ENCODE results near the gene HSPB1.
"Not testable (repeated sequence)": the region's sequence is repeated elsewhere in the genome, so short reads cannot be mapped to it uniquely, and the experiment has no call there.

HSPB1 gene

DNA sequence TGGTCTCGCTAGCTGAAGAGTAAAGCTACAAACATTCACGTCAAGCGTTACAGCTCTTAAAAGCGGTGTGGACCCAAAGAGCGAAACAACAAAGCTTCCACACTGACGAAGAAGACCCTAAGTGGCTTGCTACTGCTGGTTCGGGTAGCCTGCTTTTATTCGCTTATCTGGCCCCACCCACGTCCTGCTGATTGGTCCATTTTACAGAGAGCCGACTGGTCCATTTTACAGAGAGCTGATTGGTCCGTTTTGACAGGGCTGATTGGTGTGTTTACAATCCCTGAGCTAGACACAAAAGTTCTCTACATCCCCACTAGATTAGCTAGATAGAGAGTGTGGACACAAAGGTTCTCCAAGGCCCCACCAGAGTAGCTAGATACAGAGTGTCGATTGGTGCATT, 6.4 kb downstream of the HSPB1 start:
- DNase-seq (ENCODE audit: low spot score), result not testable (repeated sequence)

DNA sequence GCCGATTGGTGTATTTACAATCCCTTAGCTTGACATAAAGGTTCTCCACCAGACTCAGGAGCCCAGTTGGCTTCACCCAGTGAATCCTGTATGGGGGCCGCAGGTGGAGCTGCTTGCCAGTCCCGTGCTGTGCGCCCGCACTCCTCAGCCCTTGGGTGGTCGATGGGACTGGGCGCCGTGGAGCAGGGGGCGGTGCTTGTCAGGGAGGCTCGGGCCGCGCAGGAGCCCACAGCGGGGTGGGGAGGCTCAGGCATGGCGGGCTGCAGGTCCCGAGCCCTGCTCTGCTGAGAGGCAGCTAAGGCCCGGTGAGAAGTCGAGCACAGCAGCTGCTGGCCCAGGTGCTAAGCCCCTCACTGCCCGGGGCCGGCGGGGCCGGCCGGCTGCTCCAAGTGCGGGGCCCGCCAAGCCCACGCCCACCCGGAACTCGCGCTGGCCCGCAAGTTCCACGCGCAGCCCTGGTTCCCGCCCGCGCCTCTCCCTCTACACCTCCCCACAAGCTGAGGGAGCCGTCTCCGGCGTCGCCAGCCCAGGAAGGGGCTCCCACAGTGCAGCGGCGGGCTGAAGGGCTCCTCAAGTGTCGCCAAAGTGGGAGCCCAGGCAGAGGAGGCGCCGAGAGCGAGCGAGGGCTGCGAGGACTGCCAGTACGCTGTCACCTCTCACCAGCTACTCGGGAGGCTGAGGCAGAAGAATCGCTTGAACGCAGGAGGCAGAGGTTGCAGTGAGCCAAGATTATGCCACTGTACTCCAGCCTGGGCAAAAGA, 7.0 kb downstream of the HSPB1 start:
- not testable (repeated sequence) for DNase-seq (ENCODE audit: low spot score)

DNA sequence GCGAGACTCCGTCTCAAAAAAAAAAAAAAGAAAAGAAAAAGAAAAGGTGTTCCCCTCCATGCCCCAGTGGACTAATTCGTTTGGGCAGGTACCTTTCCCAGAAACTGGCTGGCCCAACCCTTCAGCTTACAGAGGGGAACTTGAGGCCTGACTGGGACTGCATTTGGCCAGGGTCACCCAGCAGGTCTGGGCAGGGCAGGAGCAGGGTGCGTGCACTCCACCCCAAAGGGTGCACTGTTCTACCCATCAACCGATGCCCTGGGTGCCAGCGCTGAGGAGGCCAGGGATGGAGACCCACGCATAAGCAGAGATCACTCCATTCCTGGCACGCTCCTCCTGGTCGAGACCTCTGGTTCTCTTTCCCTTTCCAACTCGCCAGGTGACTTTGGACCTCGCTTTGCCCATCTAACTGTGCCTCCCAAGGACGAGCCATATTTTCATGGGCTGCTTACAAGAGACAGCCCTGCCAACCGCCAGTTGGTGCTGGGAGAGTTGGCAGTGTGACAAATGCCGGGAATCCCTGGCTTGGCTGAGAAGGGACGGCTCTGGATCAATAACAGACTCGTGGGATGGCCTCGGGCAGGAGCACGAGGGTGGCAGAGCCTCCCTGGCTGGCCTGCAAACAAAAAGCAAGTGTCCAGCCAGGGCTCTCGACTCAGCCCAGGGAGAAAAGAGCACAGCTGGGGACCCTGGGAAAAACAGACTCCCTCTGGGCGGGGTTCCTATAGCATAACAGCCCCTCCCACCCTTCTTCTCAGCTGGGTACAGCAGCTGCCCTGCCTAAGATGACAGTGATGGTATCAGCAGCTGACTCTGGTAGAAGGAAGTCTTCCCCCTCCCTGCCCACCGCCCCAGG, 7.9 kb downstream of the HSPB1 start:
- DNase-seq (ENCODE audit: low spot score), result no peak

DNA sequence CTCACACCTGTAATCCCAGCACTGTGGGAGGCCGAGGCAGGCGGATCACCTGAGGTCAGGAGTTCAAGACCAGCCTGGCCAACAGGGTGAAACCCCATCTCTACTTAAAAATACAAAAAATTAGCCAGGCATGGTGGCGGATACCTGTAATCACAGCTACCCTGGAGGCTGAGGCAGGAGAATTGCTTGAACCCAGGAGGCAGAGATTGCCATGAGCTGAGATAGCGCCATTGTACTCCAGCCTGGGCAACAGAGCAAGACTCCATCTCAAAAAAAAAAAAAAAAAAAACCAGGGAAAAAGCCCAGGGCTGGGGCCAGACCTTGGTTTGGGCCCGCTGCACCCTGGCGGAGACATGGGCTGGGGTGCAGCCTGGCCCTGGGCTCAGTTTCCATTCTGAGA, 9.4 kb downstream of the HSPB1 start:
- DNase-seq (ENCODE audit: low spot score), result not testable (repeated sequence)

DNA sequence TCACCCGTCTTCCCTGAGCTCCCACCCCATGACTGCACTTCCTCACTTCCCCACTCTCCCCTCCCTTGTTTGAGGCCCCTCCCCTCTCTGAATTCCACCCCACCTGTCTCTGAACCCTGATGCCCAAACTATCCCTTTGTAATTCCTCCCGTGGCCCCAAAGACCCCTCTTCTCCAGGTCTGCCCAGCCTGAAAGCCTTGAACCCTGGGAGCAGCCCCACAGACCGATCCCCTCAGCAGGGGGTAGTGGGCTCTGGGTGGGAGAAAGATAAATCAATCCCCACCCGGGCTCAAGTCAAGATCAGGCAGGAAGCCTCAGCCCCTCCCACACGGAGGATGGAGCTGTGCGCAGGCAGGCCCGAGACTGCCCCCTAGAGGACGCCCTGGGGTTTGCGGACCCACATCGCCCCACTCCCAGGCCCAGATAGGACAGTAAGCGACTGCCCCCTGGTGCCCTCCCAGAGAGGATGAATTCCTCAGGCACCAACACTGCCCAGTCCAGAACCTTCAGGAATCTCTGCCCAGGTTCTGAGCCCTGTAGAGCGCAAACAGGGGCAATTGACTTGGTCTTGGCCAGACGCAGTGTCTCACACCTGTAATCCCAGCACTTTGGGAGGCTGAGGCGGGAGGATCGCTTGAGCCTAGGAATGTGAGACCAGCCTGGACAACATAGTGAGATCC, 11.7 kb downstream of the HSPB1 start:
- peak; percentile 92 for DNase-seq (ENCODE audit: low spot score)

DNA sequence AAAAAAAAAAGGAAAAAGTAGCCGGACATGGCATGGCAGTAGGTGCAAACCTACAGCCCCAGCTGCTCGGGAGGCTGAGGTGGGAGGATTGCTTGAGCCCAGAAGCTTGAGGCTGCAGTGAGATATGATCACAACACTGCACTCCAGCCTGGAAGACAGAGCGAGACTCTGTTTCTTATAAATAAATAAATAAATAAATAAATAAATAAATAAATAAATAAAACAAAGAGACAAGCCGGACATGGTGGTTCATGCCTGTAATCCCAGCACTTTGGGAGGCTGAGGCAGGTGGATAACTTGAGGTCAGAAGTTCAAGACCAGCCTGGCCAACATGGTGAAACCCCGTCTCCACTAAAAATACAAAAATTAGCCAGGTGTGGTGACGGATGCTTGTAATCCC, 12.3 kb downstream of the HSPB1 start:
- not testable (repeated sequence) for DNase-seq (ENCODE audit: low spot score)

DNA sequence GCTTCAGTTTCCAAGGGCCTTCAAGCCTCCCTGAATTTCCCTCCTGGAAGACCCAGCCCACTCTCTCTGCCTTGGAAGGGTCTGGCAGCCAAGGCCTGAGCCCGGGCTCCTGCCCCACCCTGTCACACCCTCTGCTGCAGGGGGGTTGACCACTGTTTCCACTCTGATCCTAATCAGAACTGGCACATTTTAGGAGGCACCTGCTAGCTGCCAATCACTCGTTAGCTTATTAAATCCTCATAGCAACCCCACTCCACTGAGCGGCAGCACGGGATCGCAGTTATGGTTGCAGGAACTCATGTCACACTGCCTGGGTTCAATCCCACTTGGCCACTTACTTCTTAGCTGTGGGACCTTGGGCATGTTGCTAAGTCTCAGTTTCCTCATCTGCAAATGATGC, 12.9 kb downstream of the HSPB1 start:
- no peak for DNase-seq (ENCODE audit: low spot score)

DNA sequence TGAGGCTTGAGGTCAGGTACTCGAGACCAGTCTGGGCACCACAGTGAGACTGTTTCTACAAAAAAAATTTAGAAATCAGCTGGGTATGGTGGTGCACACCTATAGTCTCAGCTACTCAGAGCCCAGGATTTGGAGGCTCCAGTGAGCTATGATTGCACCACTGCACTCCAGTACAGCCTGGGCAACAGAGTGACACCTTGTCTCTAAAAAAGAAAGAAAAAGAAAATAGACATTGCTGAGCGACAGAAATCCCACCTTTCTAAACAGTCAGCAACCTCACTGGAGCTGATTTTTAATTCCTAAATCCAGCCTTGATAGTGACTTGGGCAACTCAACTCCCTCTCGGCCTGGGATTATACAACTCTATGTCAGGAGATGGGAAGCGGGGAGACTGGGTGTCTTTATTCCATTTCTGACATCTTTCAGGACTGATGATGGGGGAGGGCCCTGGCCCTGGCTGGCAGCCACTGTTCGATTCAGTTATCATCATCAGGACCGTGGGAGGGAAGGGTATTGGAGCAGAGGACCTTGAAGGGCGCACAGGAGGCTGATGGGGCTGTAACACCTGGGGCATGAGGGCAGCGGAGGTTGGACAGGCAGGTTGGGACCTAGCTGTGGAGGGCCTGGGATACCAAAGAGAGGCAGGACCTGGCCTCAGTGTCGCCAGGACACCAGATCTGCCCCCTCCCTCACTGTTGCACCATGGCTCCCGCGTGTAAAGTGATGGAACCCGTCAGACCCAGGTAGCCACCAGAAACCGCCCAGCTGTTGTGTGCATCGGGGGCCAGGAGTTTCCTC, 14.7 kb downstream of the HSPB1 start:
- no peak for DNase-seq (ENCODE audit: low spot score)

DNA sequence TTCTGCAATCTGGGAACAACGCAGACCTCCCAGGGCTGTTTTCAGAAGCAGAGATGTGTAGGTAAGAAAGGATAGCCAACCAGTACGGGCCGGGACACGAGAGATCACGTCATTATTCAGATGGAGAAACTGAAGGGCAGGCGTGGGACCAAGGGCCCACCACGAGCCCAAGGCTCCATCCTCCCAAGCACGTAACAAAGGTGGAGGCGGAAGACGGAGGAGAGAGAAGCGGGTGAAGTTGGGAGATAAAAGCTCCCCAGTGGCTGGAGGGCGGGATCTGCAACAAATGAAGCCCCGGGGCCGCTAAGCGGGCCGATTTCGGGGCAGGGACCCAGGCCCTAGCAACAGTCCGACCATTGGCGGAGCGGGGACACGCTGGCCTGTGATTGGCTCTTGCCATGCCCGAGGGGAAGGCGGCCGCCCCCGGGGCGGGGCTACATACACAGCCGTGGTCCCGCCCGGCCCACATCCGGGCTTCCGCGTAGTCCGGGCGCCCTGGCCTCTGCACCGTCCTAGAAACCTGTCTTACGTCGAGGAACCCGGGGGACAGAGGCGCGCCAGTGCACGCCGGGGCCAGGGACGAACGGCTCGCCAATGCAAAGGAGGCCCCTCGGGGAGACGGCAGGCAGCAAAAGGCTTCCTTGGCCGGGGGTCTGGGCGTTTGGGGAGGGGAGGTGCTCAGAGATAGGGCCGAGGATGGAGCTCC, 15.5 kb downstream of the HSPB1 start:
- peak; percentile 97 for DNase-seq (ENCODE audit: low spot score)

DNA sequence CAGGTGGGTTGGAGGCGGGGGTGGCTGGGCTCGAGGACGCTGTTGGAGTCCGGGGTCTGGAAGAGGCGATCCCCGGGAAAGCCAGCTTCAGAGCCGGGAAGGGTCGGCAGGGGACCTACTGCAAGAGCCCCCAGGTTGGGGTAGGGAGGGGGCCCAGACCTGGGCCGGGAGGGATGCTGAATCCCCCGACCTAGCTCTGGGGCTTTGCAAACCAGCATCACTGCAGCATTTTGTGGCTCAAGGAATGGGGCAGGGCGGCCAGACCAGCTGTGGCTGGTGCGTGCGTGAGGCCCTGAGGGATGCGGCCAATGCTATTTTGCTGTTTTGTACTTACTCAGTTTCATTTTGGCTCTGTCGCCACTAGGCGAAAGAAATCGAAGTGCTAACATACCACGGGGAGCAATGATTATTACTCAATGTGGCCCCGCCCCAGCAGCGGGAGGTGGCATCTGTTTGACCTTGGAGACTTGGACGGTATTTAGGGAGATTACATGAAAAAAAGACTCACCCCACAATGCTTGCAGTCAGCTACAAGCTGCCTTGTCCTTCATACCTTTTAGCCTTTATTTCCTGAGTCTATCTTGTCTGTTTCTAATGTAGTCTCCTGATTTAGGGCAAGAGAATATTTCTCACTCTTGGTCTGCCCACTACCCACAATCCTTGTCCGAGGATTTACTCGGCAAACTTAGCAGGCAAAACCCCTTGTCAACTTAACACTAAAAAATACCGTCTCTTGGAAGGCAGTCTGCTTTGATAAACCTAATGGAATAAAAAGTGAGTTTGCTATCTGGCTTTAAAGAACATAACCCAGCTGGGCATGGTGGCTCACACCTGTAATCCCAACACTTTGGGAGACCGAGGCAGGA, 16.2 kb downstream of the HSPB1 start:
- peak; percentile 90 for DNase-seq (ENCODE audit: low spot score)

DNA sequence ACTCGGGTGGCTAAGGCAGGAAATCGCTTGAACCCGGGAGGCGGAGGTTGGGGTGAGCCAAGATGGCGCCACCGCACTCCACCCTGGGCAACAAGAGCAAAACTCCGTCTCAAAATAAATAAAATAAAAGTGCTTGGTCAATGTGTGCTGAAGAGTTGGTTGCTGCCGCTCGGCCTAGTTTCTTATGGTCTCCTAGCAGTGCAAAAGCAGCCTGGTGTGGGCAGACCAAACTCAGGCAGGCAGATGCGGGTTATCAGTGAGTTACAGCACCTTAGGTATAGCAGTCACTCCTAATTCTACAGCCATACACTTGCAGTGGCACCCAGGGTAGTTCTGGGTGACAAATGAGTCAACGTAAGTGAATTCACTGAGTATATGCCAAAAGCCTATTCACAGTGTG, 22.6 kb downstream of the HSPB1 start:
- DNase-seq (ENCODE audit: low spot score), result no peak

DNA sequence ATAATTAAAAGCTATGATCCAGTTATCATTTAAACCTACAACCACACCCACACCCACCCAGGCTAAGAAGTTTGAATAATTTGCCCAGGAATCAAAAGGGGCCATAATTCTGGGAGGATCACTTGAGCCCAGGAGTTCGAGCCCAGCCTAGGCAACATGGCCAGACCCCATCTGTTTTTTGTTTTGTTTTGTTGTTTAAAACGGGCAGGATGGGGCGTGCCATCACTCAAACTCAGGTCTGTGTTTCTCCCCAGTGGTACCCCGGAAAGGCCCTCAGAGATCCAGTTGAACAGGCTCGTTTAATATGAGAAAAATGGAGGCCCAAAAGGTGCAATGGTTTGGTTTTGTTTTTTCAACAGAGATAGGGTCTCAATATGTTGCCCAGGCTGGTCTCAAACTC, 23.3 kb downstream of the HSPB1 start:
- DNase-seq (ENCODE audit: low spot score), result no peak

DNA sequence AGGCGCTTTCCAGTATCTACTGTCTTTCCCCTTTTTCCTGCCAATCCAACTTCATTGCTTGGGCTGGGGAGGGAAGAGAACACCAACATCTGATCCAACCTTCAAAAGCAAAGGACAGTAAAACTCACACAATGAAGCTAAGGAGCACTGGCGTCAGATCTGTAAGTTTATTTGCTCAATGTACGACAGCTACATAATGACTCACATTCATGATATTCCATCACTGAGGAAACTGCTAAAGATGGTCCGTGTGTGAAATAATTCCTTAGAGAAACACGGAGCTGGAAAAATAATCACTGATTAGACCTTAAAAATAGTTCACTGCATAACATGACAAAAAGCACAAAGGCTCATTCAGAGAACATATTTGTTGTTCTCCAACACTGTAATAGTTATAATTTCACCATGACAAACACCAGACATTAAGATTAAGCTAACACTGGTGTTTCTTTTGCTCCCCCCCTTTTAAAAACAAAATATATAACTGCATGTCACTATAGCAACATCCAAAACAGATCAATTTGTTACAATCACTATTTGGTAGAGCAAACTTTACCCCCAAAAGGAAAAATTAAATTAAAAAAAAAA, 24.3 kb downstream of the HSPB1 start:
- no peak for DNase-seq (ENCODE audit: low spot score)

DNA sequence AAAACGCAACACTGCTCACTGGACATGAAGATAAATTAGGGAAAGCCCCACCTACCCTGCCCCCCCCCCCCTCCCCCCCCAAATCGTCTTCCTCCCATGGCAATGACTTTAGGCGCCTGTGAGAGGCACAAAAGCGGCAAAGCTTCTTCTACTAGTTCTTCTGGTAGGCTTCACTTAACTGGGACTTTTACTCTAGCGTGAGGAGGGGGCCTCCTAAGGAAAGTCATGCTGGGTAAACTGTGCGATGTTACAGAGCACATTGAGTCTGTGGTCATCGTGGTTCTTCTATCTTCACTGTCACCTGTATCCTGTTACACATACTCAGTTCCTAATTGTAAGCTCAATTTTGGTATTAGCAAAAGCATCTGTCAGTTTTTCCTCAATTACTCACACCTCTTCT, 25.1 kb downstream of the HSPB1 start:
- no peak for DNase-seq (ENCODE audit: low spot score)

DNA sequence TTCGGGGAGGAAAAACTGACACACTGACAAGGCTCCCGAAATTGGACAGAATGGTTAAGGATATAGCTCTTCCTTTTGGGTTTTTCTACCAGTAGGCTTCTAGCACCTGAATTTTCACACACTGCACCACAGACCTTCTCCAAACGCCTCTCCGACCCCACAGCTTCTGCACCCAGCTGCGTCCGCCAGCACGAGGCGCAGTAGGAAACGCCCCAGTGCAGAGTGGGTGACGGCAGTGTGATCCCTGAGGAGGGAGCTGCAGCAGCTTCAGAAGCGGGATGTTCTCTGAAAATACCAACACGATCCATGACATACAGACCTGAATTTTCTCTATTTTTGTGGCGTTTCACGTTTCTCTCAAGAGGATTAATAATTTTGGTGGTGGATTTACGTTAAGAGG, 25.9 kb downstream of the HSPB1 start:
- DNase-seq (ENCODE audit: low spot score), result no peak

DNA sequence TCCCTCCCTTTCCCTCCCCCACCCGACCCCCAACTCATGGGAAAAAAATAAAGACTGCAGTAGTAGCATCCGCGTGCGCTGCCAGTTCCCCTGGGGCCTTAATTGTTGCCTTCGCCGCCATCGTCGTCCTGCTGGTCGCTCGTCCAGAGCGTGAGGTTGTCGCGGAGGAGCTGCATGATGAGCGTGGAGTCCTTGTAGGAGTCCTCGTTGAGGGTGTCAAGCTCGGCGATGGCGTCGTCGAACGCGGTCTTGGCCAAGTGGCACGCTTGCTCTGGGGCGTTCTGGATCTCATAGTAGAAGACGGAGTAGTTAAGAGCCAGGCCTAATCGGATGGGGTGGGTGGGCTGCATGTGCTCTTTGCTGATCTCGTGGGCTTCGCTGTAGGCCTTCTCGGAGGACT, 27.0 kb downstream of the HSPB1 start:
- DNase-seq (ENCODE audit: low spot score), result no peak

DNA sequence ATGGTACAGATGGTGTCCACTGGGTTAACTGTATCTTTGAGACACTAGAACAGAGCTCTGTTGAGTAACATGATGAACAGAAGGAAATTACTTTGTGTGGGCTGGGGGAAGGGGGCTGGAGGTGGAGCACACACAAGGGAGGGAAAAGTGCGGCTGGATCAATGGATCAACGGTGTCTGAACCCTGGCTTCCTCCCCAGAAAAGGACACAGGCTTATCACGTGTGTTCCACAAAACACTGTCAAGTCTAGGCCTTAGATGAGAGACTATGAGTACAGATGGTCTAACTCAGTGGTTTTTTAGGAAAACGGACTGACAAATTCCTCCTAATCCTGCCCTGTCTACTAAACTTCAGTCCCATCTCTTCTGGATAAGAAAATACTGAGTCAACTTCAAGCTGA, 27.8 kb downstream of the HSPB1 start:
- DNase-seq (ENCODE audit: low spot score), result no peak

DNA sequence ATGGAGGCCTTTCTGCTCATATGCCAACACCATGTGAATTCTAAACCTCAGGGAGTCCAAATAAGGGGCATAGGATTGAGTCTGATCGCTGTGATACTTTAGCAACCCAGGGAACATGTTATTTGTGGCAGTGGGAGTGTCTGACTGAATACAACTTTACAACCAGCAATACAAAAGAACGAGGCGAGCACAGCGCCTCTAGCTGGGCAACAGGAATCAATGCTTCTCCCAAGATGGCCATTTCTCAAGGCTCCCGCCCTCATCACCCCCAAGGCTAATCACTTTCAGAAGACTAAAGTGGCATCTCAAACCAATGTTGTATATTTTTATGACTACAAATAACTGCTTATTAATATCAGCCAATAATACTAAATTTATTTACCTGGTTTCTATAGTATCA, 28.2 kb downstream of the HSPB1 start:
- DNase-seq (ENCODE audit: low spot score), result no peak

DNA sequence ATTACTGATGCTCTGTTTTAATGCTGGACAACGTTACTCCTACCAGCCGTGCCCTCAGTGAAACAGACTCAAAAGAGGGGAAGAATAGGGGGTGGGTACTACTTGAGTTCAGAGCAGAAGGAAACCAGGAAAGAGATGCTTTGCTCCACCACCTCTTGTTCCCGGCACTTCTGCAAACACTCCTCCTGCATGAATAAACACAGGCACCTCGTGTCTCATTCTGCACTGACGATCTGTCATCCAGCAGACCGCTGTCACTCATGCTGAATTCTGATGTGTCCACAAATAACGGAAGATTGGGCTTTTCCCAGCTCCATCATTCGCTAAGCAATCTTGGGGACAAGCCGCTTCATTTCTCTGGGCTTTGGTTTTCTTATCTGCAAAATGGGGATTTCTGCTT, 29.6 kb downstream of the HSPB1 start:
- no peak for DNase-seq (ENCODE audit: low spot score)

DNA sequence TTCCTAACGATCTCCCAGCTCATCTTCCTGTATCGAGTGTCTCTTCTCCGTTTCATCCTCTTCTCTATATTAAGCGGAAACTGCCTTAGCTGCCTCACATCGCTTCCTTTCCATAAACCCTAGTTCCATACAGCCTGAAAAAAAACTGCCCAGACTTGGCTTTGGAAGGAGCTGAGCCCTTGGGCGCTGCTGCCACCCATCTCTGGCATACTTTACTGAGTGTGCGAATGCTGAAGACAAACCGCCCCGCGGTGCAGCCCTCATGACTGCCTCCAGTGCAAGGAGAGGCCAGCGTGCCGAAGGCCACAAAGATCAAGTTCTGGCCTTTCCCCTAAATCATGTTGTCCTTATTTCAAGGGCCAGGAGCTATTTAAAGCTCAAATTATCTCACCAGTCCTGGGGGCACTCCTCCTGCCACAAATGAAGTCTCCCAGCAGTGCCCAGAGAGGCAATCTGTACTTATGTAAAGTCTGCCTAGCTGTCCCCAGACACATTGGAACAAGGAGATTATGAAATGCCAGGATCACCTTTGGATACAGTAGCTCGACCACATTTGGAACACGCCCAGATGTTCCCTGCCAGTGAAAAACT, 31.1 kb downstream of the HSPB1 start:
- DNase-seq (ENCODE audit: low spot score), result no peak
